H1 (cell line): ENCODE results near the gene SYMPK. TPM values are rescaled to one million over a fixed set of nuclear protein-coding genes. Genes with fewer than 3 reads are reported as not detected.

Experiments used
- CTCF ChIA-PET: fragments of 300-600 bp; sonication (Branson Sonifier 250); formaldehyde crosslinking; loops from one replicate; lab custom pipeline; 2021; ENCODE audit not compliant: partially characterized antibody; lab: Charles Lee
- POLR2A ChIA-PET: fragments of 300-600 bp; sonication (Branson Sonifier 250); formaldehyde crosslinking; loops from one replicate; lab custom pipeline; 2021; ENCODE audit warnings: inconsistent platforms; ENCODE audit not compliant: partially characterized antibody; lab: Charles Lee
- DNase-seq, 2 experiments: peaks; one replicate each; pipeline versions ENCODE4 v3.0.0 to v3.0.0-alpha.2; 2010 to 2022; ENCODE audit warnings: low spot score in 2 of 2, low read depth in 1 of 2, mixed read lengths in 1 of 2
- FAIRE-seq: peaks from 2 replicates; lab custom pipeline; 2011; peaks lifted over from hg19 to GRCh38; lab: Jason Lieb, UNC
- H2AFZ ChIP-seq: 2 replicates; pipeline ENCODE4 v1.8.1; 2012; ENCODE audit warnings: low read length, inconsistent platforms
- H2AK5ac ChIP-seq: 2 replicates; pipeline ENCODE4 v1.6.1; 2013; ENCODE audit warnings: low read depth, low read length
- H2BK120ac ChIP-seq: replicated peaks from 2 replicates; pipeline ENCODE3; 2013; ENCODE audit warnings: low read depth, low read length, inconsistent platforms
- H2BK12ac ChIP-seq: 2 replicates; pipeline ENCODE4 v1.6.1; 2013; ENCODE audit warnings: low read depth, low read length
- H2BK15ac ChIP-seq: 2 replicates; pipeline ENCODE4 v1.6.1; 2013; ENCODE audit warnings: low read length
- H2BK20ac ChIP-seq: 2 replicates; pipeline ENCODE4 v1.6.1; 2013; ENCODE audit warnings: low read length
- H2BK5ac ChIP-seq: 2 replicates; pipeline ENCODE4 v1.6.1; 2013; ENCODE audit warnings: low read depth, low read length
- H3K14ac ChIP-seq: 2 replicates; pipeline ENCODE4 v1.6.1; 2013; ENCODE audit warnings: inconsistent platforms; ENCODE audit not compliant: insufficient read length
- H3K18ac ChIP-seq: 2 replicates; pipeline ENCODE4 v1.6.1; 2013; ENCODE audit warnings: low read length; ENCODE audit errors: extremely low read depth
- H3K23ac ChIP-seq: 2 replicates; pipeline ENCODE4 v1.6.1; 2013; ENCODE audit warnings: inconsistent platforms; ENCODE audit not compliant: insufficient read length
- H3K23me2 ChIP-seq: 2 replicates; pipeline ENCODE4 v1.6.1; 2013; ENCODE audit warnings: low read depth, low read length
- H3K27ac ChIP-seq: 2 replicates; pipeline ENCODE4 v1.6.1; 2011; ENCODE audit warnings: low read depth, low read length, inconsistent platforms
- H3K27me3 ChIP-seq, 4 experiments: replicated peaks in 1 of 4; 1 replicate in 1 of 4; 2 replicates in 3 of 4; pipeline versions ENCODE4 v1.6.1 to v1.8.1; 2011 to 2013; ENCODE audit warnings: low read length in 3 of 4, mild to moderate bottlenecking in 3 of 4, inconsistent platforms in 2 of 4, mixed read lengths in 2 of 4, moderate library complexity in 1 of 4; ENCODE audit not compliant: control insufficient read depth in 3 of 4, insufficient read depth in 3 of 4; ENCODE audit errors: extremely low read depth in 1 of 4
- H3K36me3 ChIP-seq, 4 experiments: 2 replicates each; pipeline versions ENCODE4 v1.6.1 to v1.8.1; 2011 to 2013; ENCODE audit warnings: mild to moderate bottlenecking in 4 of 4, low read length in 3 of 4, moderate library complexity in 2 of 4, control low read depth in 1 of 4, inconsistent platforms in 1 of 4; ENCODE audit not compliant: insufficient read depth in 4 of 4, control insufficient read depth in 2 of 4
- H3K4ac ChIP-seq: replicated peaks from 2 replicates; pipeline ENCODE3; 2013; ENCODE audit warnings: low read length, low read depth, mixed read lengths, inconsistent platforms; ENCODE audit not compliant: insufficient read length
- H3K4me1 ChIP-seq, 4 experiments: replicated peaks in 1 of 4; 1 replicate in 1 of 4; 2 replicates in 3 of 4; pipeline versions ENCODE4 v1.6.1 to v1.8.1; 2011 to 2013; ENCODE audit warnings: low read length in 3 of 4, inconsistent platforms in 2 of 4, mixed read lengths in 1 of 4; ENCODE audit not compliant: insufficient read depth in 4 of 4, control insufficient read depth in 3 of 4
- H3K4me2 ChIP-seq, 2 experiments: 2 replicates each; pipeline versions ENCODE4 v1.6.1 to v1.8.1; 2011 to 2013; ENCODE audit warnings: low read depth in 2 of 2, low read length in 2 of 2, control low read depth in 1 of 2, inconsistent platforms in 1 of 2, mild to moderate bottlenecking in 1 of 2; ENCODE audit not compliant: insufficient read depth in 1 of 2
- H3K4me3 ChIP-seq, 4 experiments: fragments of 200-600, 300-600 bp in 1 of 4; sonication (generic), shearing (Covaris generic), sonication (Bioruptor Twin) in 1 of 4; 2 replicates each; pipeline versions ENCODE4 v1.5.1 to v1.8.1; 2011 to 2016; ENCODE audit warnings: low read length in 4 of 4, low read depth in 3 of 4, control low read depth in 2 of 4, inconsistent platforms in 2 of 4, mild to moderate bottlenecking in 2 of 4, mixed read lengths in 1 of 4, moderate library complexity in 1 of 4; ENCODE audit not compliant: insufficient read depth in 2 of 4; ENCODE audit errors: extremely low read depth in 1 of 4
- H3K56ac ChIP-seq: replicated peaks from 2 replicates; pipeline ENCODE3; 2013; ENCODE audit warnings: low read depth, mild to moderate bottlenecking, mixed read lengths, low read length, inconsistent platforms; ENCODE audit not compliant: insufficient read length
- H3K79me1 ChIP-seq: 2 replicates; pipeline ENCODE4 v1.6.1; 2013; ENCODE audit warnings: low read depth, low read length, control low read depth
- H3K79me2 ChIP-seq, 2 experiments: 2 replicates each; pipeline versions ENCODE4 v1.6.1 to v1.8.1; 2012 to 2013; ENCODE audit warnings: low read length in 2 of 2, mild to moderate bottlenecking in 2 of 2, inconsistent platforms in 1 of 2; ENCODE audit not compliant: insufficient read depth in 2 of 2, control insufficient read depth in 1 of 2
- H3K9ac ChIP-seq, 4 experiments: replicated peaks in 1 of 4; 1 replicate in 1 of 4; 2 replicates in 3 of 4; pipeline versions ENCODE4 v1.6.1 to v1.8.1; 2011 to 2013; ENCODE audit warnings: low read depth in 3 of 4, low read length in 3 of 4, control low read depth in 2 of 4, mild to moderate bottlenecking in 2 of 4, moderate library complexity in 2 of 4, inconsistent platforms in 1 of 4; ENCODE audit errors: extremely low read depth in 1 of 4
- H3K9me3 ChIP-seq, 2 experiments: 2 replicates each; pipeline versions ENCODE4 v1.6.1 to v1.8.1; 2012 to 2013; ENCODE audit warnings: mild to moderate bottlenecking in 2 of 2, moderate library complexity in 2 of 2, control low read depth in 1 of 2, inconsistent platforms in 1 of 2, low read depth in 1 of 2, low read length in 1 of 2, mixed read lengths in 1 of 2; ENCODE audit not compliant: insufficient read depth in 2 of 2
- H4K20me1 ChIP-seq, 2 experiments: replicated peaks in 1 of 2; 2 replicates each; pipeline versions ENCODE3 to v1.8.1; 2011 to 2013; ENCODE audit warnings: inconsistent platforms in 2 of 2, low read length in 2 of 2, mild to moderate bottlenecking in 1 of 2; ENCODE audit not compliant: insufficient read depth in 2 of 2, control insufficient read depth in 1 of 2
- H4K5ac ChIP-seq: 2 replicates; pipeline ENCODE4 v1.6.1; 2013; ENCODE audit warnings: low read length, low read depth, mixed read lengths, inconsistent platforms; ENCODE audit not compliant: insufficient read length
- H4K8ac ChIP-seq: 2 replicates; pipeline ENCODE4 v1.8.0; 2013; ENCODE audit warnings: mild to moderate bottlenecking, moderate library complexity, low read length, inconsistent platforms; ENCODE audit not compliant: insufficient read depth; ENCODE audit errors: extremely low read depth
- H4K91ac ChIP-seq: replicated peaks from 2 replicates; pipeline ENCODE3; 2013; ENCODE audit warnings: low read length, mixed read lengths, inconsistent platforms; ENCODE audit not compliant: insufficient read length
- BCL11A ChIP-seq, 2 experiments: IDR thresholded peaks; one replicate each; pipeline ENCODE4 v1.6.1; 2011; ENCODE audit warnings: low read depth in 2 of 2, low read length in 2 of 2, mild to moderate bottlenecking in 2 of 2
- CHD1 ChIP-seq: IDR thresholded peaks from 2 replicates; pipeline ENCODE4 v1.6.1; 2012; ENCODE audit warnings: low read depth, low read length, improper control_type of control experiment
- KDM1A ChIP-seq: fragments of 200-600, 300-600 bp; sonication (generic); IDR thresholded peaks from 2 replicates; pipeline ENCODE4 v1.7.1; 2016; ENCODE audit warnings: mild to moderate bottlenecking, low read length, borderline replicate concordance
- POU5F1 ChIP-seq: IDR thresholded peaks from 2 replicates; pipeline ENCODE4 v1.6.1; 2011; ENCODE audit warnings: low read depth, mild to moderate bottlenecking, low read length, moderate library complexity
- SIX5 ChIP-seq: IDR thresholded peaks from 2 replicates; pipeline ENCODE4 v1.6.1; 2011; ENCODE audit warnings: mild to moderate bottlenecking, low read depth, low read length
- SP1 ChIP-seq: IDR thresholded peaks from 2 replicates; pipeline ENCODE4 v1.6.1; 2011; ENCODE audit warnings: low read depth, low read length
- WGBS, 2 experiments: shearing (Covaris generic) in 1 of 2; methylation state at CpG; one replicate each; pipeline versions ENCODE4 v1.1.6 to v1.1.7; 2013 to 2015; ENCODE audit warnings: low lambda C conversion rate in 2 of 2, mixed read lengths in 2 of 2, inconsistent platforms in 1 of 2, low coverage in 1 of 2, missing lambda C conversion rate in 1 of 2; ENCODE audit not compliant: insufficient replicate concordance in 2 of 2, insufficient coverage in 1 of 2, insufficient read length in 1 of 2; ENCODE audit errors: extremely low coverage in 1 of 2, missing lambda C conversion rate in 1 of 2; 5-methylcytosine and 5-hydroxymethylcytosine counted together
- polyA plus RNA-seq, 7 experiments: library from polyadenylated mRNA; depleted of rRNA in 3 of 7; stranded (reverse) in 5 of 7; unstranded in 2 of 7; fragments of >200 nt in 5 of 7; fragments of 200-250 nt in 2 of 7; gene quantifications; 1 replicate in 5 of 7; 2 replicates in 1 of 7; 4 replicates in 1 of 7; pipeline versions ENCODE4 v1.2.1 to v1.2.3, GENCODE V29; 2011 to 2013; ENCODE audit warnings: missing spikeins in 2 of 7, mixed read lengths in 2 of 7
- total RNA-seq: library from RNA; stranded (reverse); fragmentation: NEBNext Ultra II Directional; extraction: Animal tissue kit (Norgen Biotek cat#: 25700); gene quantifications from 2 replicates; pipeline ENCODE4 v1.2.1, GENCODE V29; 2021
- TF ChIP-seq, protein P1 (sequence below): IDR thresholded peaks from 2 replicates; pipeline ENCODE4 v1.6.1; 2011; ENCODE audit warnings: low read length, improper control_type of control experiment

The SYMPK gene
- total and polyA plus RNA-seq, 2 of the 8 experiments (the other 6 are each of a cell fraction or from before 2014, with no cell fraction given), result 93.6 to 99.5 TPM

DNA sequence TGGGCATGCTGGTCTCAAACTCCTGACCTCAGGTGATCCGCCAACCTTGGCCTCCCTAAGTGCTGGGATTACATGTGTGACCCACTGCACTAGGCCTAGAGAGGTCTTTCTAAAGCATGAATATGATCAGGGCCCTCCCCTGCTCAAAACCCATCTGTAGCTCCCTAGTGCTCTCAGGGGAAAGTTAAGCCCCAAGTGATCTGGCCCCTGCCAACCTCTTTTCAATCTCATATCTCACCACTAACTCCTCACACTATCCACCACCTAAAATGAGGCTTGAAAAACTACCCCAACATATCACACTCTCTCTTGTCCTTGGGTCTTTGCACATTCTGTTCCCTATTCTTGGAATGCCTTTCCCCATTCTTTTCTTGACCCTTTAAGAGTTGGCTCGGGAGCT, 68.3 kb downstream of the SYMPK start:
- Histone ChIP-seq H4K91ac (no peak overlapping the region), H4K8ac (no peak overlapping the region), H2AK5ac (no peak overlapping the region), H3K27me3 (no peaks in the 10 kb centered on the region), H3K4me3 (no peak overlapping the region), H3K9ac (no peak overlapping the region), H3K23ac (no peak overlapping the region), H2AFZ (no peak overlapping the region), H3K79me1 (peaks cover 10% of the 10 kb centered on the region), H3K79me2 (peaks cover 0 to 12% of the 10 kb centered on the region in 2 experiments; a peak in 2 of 4 replicates), H3K36me3 (peaks cover 0 to 4% (median 2%) of the 10 kb centered on the region in 4 experiments; a peak in 3 of 8 replicates), H3K14ac (no peak overlapping the region), H2BK120ac (no peak overlapping the region), H3K23me2 (peaks cover 4% of the 10 kb centered on the region; the same call in 1 of the 2 replicates), H2BK15ac (no peak overlapping the region), H3K4me2 (no peak overlapping the region), H3K18ac (no peak overlapping the region), H2BK20ac (no peak overlapping the region), H3K56ac (no peak overlapping the region), H4K20me1 (peaks cover 0 to 3% of the 10 kb centered on the region in 2 experiments), H4K5ac (no peak overlapping the region), H3K4me1 (peaks cover 0 to 6% (median 5%) of the 10 kb centered on the region in 4 experiments; a peak in 3 of 7 replicates), H2BK5ac (no peak overlapping the region), H3K27ac (no peak overlapping the region), H3K9me3 (no peaks in the 10 kb centered on the region), H2BK12ac (no peak overlapping the region), H3K4ac (no peak overlapping the region)
- FAIRE-seq (no peak), DNase-seq (no peak)
- WGBS, 2 experiments, result 92% methylated on average over 2 of the region's 2 CpGs; no CpG with 5 or more reads in 1 of the 2 experiments
- no peak for TF ChIP-seq BCL11A (IDR thresholded peaks at IDR 0.05; ENCODE audit: low read depth in 2 of 2, low read length in 2 of 2)
- no peak for TF ChIP-seq SP1
- no peak for TF ChIP-seq CHD1
- TF ChIP-seq, protein P1, sequence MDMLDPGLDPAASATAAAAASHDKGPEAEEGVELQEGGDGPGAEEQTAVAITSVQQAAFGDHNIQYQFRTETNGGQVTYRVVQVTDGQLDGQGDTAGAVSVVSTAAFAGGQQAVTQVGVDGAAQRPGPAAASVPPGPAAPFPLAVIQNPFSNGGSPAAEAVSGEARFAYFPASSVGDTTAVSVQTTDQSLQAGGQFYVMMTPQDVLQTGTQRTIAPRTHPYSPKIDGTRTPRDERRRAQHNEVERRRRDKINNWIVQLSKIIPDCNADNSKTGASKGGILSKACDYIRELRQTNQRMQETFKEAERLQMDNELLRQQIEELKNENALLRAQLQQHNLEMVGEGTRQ, result no peak
- TF ChIP-seq KDM1A, result 0 out of 2 replicates have a peak, but pooled peaks have one; percentile 56
- TF ChIP-seq POU5F1, result no peak
- no peak for TF ChIP-seq SIX5
- POLR2A ChIA-PET, result interaction anchor here (1.1 to 4.3 kb wide), 4 partner anchors 9 to 69 kb away, joined by 3 to 27 read pairs (median 4); partner anchors contain the start of genes SIX5 and SYMPK
- CTCF ChIA-PET, result interaction anchor here (1.0 to 3.7 kb wide), 6 partner anchors 9 to 106 kb away, joined by 3 to 12 read pairs (median 4); partner anchors contain the start of gene DMPK
